ENCODE measurements around the gene RPIA.

RPIA gene

DNA sequence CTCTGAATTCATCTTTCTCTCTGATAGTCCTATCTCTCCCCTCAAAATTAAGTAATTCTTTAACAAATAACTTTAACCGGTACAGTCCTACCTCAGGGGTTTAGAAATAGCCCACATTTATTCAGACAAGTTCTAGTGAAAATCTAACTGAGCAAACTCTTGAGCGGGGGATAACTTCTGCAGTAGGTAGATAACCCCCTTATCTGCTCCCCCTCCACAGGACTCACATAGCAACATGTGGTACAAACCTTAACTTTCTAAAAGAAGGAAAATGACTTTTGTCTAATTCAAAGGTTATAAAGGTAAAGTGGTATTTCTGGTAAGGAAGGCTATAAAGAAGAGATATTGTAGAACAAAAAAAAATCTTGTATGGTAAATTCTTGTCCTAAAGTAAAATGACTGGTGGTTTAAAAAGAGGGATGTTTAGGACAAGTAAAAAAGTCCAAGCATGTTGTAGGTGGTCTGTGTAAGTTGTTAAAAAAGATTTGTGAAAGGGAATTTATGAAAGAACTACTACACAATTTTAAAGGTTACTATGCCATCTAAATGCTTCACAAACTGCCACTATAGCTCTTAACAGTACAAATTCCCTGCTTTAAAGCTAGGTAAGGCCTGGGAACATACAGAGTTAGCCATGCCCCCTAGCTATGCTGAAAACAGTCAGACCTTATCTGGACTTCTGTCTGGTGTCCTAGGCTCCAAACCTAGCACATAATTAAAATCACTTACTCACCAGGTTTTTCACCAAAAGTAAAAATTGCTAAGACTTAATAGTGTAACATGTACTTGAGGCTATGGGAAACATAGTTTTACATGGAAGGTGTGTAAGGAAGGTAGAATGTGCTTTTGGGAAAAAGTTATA is 8.1 kb upstream of the RPIA start:
- peaks cover 2 to 13% (median 4%) of the 10 kb centered on the region in 5 experiments for H3K9me3 ChIP-seq (ENCODE audit: control extremely low read depth in 1 of 5, control insufficient read depth in 4 of 5, insufficient read depth in 2 of 5, low read depth in 1 of 5, low read length in 4 of 5)
- CTCF ChIA-PET, result interaction anchor here (1.3 kb wide), 1 partner anchor 14 kb away, joined by 3 read pairs; no protein-coding TSS in a partner anchor

DNA sequence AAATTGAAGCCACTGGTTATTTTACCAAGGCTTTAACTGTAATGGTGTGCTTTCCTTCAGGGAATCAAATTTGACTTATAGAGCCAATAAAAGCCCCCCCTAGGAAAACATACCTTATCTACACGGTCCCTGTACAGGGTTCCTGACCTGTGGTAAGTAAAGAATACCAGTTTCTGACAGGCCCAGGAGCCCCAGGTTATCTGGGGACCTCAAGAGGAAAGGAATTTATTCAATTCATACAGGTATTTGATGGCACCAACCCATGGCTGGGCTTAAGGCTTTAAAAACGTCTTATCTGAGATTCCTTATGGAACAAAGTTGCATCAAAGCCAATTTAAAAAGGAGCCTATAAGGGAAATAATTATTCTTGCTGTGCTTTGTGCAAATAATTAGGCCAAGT is 7.0 kb upstream of the RPIA start:
- H3K4me3 ChIP-seq (ENCODE audit: control insufficient read depth in 1 of 7, extremely low read depth in 1 of 7, insufficient read depth in 4 of 7, low read depth in 2 of 7, low read length in 6 of 7), result no peak overlapping the region
- no peaks in the 10 kb centered on the region for H3K27me3 ChIP-seq (replicated peaks in 2 of 5; ENCODE audit: control insufficient read depth in 4 of 5, insufficient read depth in 5 of 5, low read length in 4 of 5)
- POLR2A ChIA-PET, result no interaction called here
- no peaks in the 10 kb centered on the region for H3K36me3 ChIP-seq (ENCODE audit: control insufficient read depth in 4 of 4, insufficient read depth in 4 of 4, low read length in 3 of 4)
- CTCF ChIA-PET, result interaction anchor here (1.3 kb wide), 1 partner anchor 16 kb away, joined by 3 read pairs; no protein-coding TSS in a partner anchor
- peaks cover 2 to 13% (median 4%) of the 10 kb centered on the region in 5 experiments for H3K9me3 ChIP-seq (ENCODE audit: control extremely low read depth in 1 of 5, control insufficient read depth in 4 of 5, insufficient read depth in 2 of 5, low read depth in 1 of 5, low read length in 4 of 5)
- no peak for DNase-seq
- H3K4me1 ChIP-seq (ENCODE audit: control extremely low read depth in 1 of 4, control insufficient read depth in 4 of 4, insufficient read depth in 4 of 4, low read length in 3 of 4), result no peaks in the 10 kb centered on the region
- no CpG with 5 or more reads among the region's 2 CpGs for WGBS (ENCODE audit: insufficient coverage)
- H3K27ac ChIP-seq (ENCODE audit: insufficient read depth in 1 of 2, low read depth in 1 of 2, low read length in 2 of 2, poor library complexity in 1 of 2, severe bottlenecking in 2 of 2), result no peak overlapping the region

More for the DNA sequence above, 8.1 kb upstream of the RPIA start:
- H3K27me3 ChIP-seq (replicated peaks in 2 of 5; ENCODE audit: control insufficient read depth in 4 of 5, insufficient read depth in 5 of 5, low read length in 4 of 5), result no peaks in the 10 kb centered on the region
- POLR2A ChIA-PET, result no interaction called here
- WGBS (ENCODE audit: insufficient coverage), result no CpG with 5 or more reads among the region's 2 CpGs
- H3K36me3 ChIP-seq (ENCODE audit: control insufficient read depth in 4 of 4, insufficient read depth in 4 of 4, low read length in 3 of 4), result no peaks in the 10 kb centered on the region
- no peak overlapping the region for H3K27ac ChIP-seq (ENCODE audit: insufficient read depth in 1 of 2, low read depth in 1 of 2, low read length in 2 of 2, poor library complexity in 1 of 2, severe bottlenecking in 2 of 2)
- no peak overlapping the region for H3K4me3 ChIP-seq (ENCODE audit: control insufficient read depth in 1 of 7, extremely low read depth in 1 of 7, insufficient read depth in 4 of 7, low read depth in 2 of 7, low read length in 6 of 7)
- peak in 1 of 3 donors; percentile 20 for DNase-seq
- H3K4me1 ChIP-seq (ENCODE audit: control extremely low read depth in 1 of 4, control insufficient read depth in 4 of 4, insufficient read depth in 4 of 4, low read length in 3 of 4), result no peaks in the 10 kb centered on the region

DNA sequence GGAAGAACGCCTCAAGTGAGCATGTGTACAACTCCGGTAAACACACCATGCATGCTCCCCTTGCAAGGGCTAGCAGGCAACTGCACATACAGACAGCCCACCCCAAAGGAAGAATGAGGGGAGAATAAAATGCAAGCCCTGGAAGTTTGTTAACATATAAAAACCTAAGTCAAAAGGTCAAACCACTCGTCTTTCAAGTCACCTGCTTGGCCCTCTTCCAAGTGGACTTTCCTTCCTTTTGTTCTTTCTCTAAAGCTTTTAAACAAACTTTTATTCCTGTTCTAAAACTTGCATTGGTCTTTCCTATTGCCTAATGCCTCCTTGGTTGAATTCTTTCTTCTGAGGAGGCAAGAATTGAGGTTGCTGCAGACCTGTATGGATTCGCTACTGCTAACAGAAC is 5.2 kb upstream of the RPIA start:
- DNase-seq, result no peak
- H3K4me3 ChIP-seq (ENCODE audit: control insufficient read depth in 1 of 7, extremely low read depth in 1 of 7, insufficient read depth in 4 of 7, low read depth in 2 of 7, low read length in 6 of 7), result no peak overlapping the region
- H3K27me3 ChIP-seq (replicated peaks in 2 of 5; ENCODE audit: control insufficient read depth in 4 of 5, insufficient read depth in 5 of 5, low read length in 4 of 5), result no peaks in the 10 kb centered on the region
- H3K4me1 ChIP-seq (ENCODE audit: control extremely low read depth in 1 of 4, control insufficient read depth in 4 of 4, insufficient read depth in 4 of 4, low read length in 3 of 4), result peaks cover 5 to 12% (median 7%) of the 10 kb centered on the region in 4 experiments
- no peak overlapping the region for H3K27ac ChIP-seq (ENCODE audit: insufficient read depth in 1 of 2, low read depth in 1 of 2, low read length in 2 of 2, poor library complexity in 1 of 2, severe bottlenecking in 2 of 2)
- POLR2A ChIA-PET, result no interaction called here
- 95% methylated on average over 4 of the region's 4 CpGs for WGBS (ENCODE audit: insufficient coverage)
- H3K9me3 ChIP-seq (ENCODE audit: control extremely low read depth in 1 of 5, control insufficient read depth in 4 of 5, insufficient read depth in 2 of 5, low read depth in 1 of 5, low read length in 4 of 5), result peaks cover 2 to 13% (median 4%) of the 10 kb centered on the region in 5 experiments
- CTCF ChIA-PET, result interaction anchor here (1.7 to 3.0 kb wide), 2 partner anchors 13 to 16 kb away, joined by 5 to 16 read pairs; no protein-coding TSS in a partner anchor
- H3K36me3 ChIP-seq (ENCODE audit: control insufficient read depth in 4 of 4, insufficient read depth in 4 of 4, low read length in 3 of 4), result no peaks in the 10 kb centered on the region

DNA sequence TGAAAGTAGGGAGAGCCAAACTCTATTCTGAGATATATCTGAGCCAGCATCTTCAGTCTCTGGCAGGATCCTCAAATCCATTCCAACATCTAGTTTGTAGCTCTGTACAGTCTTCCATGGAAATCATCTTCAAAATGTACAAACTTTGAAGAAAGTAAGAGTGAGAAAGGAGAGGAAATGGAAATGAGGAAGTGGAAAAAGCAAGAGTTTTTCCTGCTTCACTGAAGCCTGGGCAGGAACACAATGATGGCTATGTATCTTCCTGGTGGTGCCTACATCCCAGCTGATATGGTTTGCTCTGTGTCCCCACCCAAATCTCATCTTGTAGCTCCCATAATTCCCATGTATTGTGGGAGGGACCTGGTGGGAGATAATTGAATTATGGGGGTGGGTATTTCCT is 4.1 kb upstream of the RPIA start:
- POLR2A ChIA-PET, result no interaction called here
- H3K4me1 ChIP-seq (ENCODE audit: control extremely low read depth in 1 of 4, control insufficient read depth in 4 of 4, insufficient read depth in 4 of 4, low read length in 3 of 4), result peaks cover 6 to 16% (median 14%) of the 10 kb centered on the region in 4 experiments
- H3K27me3 ChIP-seq (replicated peaks in 2 of 5; ENCODE audit: control insufficient read depth in 4 of 5, insufficient read depth in 5 of 5, low read length in 4 of 5), result no peaks in the 10 kb centered on the region
- H3K36me3 ChIP-seq (ENCODE audit: control insufficient read depth in 4 of 4, insufficient read depth in 4 of 4, low read length in 3 of 4), result no peaks in the 10 kb centered on the region
- CTCF ChIA-PET, result interaction anchor here (3.0 kb wide), 1 partner anchor 17 kb away, joined by 16 read pairs; no protein-coding TSS in a partner anchor
- DNase-seq, result no peak
- no peak overlapping the region for H3K4me3 ChIP-seq (ENCODE audit: control insufficient read depth in 1 of 7, extremely low read depth in 1 of 7, insufficient read depth in 4 of 7, low read depth in 2 of 7, low read length in 6 of 7)
- no peak overlapping the region for H3K27ac ChIP-seq (ENCODE audit: insufficient read depth in 1 of 2, low read depth in 1 of 2, low read length in 2 of 2, poor library complexity in 1 of 2, severe bottlenecking in 2 of 2)
- H3K9me3 ChIP-seq (ENCODE audit: control extremely low read depth in 1 of 5, control insufficient read depth in 4 of 5, insufficient read depth in 2 of 5, low read depth in 1 of 5, low read length in 4 of 5), result peaks cover 2 to 13% (median 4%) of the 10 kb centered on the region in 5 experiments

DNA sequence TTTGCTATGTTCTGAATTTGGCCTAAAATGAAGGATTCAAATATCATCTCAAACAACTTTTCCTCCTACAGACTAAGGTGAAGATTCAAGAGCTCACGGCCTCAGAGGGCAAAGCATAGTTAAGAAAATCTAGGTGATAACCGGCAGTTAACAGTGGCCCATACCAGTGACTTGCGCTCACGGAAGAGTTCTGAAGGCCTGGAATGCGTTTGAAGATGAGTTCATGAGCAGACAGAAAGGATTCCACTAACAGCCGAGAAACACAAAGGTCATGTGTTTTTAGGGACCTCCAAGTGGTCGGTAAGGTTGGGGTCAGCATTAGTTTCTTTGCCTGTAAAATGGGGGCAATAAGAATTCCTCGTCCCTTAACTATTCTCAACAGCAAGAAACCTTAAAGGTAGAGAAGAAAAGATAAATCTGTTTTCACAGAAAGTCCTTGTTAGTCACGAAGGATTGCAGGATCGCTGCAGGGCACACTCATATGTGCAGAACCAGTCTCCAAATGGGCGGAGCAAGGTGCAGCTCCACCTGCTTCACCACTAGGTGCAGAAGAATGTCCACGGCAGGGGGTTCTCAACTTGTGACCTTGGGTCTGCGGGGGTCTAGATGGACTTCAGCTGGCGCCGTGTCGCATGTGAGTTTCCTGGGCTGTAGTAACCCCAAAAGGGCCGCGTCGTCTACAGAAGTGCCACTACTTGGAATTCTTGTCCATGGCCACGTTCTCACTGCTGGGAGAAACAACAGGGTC is 708 bp upstream of the RPIA start:
- ChIA-PET POLR2A (no interaction called here), CTCF (interaction anchor here (1.5 to 3.0 kb wide), 3 partner anchors 10 to 19 kb away, joined by 4 to 15 read pairs (median 12); no protein-coding TSS in a partner anchor)
- Histone ChIP-seq H3K4me3 (ENCODE audit: control insufficient read depth in 1 of 7, extremely low read depth in 1 of 7, insufficient read depth in 4 of 7, low read depth in 2 of 7, low read length in 6 of 7) (peak overlapping the region; percentile 73 to 98 (median 86)), H3K4me1 (ENCODE audit: control extremely low read depth in 1 of 4, control insufficient read depth in 4 of 4, insufficient read depth in 4 of 4, low read length in 3 of 4) (peaks cover 12 to 24% (median 20%) of the 10 kb centered on the region in 4 experiments), H3K36me3 (ENCODE audit: control insufficient read depth in 4 of 4, insufficient read depth in 4 of 4, low read length in 3 of 4) (peaks cover 0 to 2% (median 0%) of the 10 kb centered on the region in 4 experiments), H3K9me3 (ENCODE audit: control extremely low read depth in 1 of 5, control insufficient read depth in 4 of 5, insufficient read depth in 2 of 5, low read depth in 1 of 5, low read length in 4 of 5) (no peaks in the 10 kb centered on the region), H3K27me3 (replicated peaks in 2 of 5; ENCODE audit: control insufficient read depth in 4 of 5, insufficient read depth in 5 of 5, low read length in 4 of 5) (no peaks in the 10 kb centered on the region), H3K27ac (ENCODE audit: insufficient read depth in 1 of 2, low read depth in 1 of 2, low read length in 2 of 2, poor library complexity in 1 of 2, severe bottlenecking in 2 of 2) (peak overlapping the region; percentile 62 to 81)
- WGBS (ENCODE audit: insufficient coverage), result 38% methylated on average over 19 of the region's 20 CpGs
- peak; percentile 40 to 75 (median 64) for DNase-seq

DNA sequence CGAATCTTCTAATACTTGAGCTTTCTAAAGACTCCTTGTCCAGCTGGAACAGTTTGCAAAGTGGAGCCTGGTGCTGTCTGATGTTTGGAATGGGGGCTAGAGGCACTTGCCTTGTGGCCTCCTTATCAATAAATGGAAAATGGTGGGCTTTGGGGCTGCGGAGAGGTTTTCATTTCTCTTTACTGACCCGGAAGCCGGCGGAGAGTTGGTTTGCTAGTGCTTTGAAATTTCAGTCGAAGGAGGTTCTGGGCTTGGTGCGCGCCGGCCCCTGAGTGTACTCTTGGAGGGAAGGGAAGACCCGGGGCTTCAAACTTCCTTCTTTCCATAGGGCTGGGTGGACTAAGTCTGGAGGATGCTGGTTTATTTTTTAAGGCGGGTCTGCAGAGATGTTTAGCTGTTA is 714 bp downstream of the RPIA start:
- peak; percentile 11 to 56 (median 43) for DNase-seq
- no peaks in the 10 kb centered on the region for H3K9me3 ChIP-seq (ENCODE audit: control extremely low read depth in 1 of 5, control insufficient read depth in 4 of 5, insufficient read depth in 2 of 5, low read depth in 1 of 5, low read length in 4 of 5)

More for the DNA sequence above, 714 bp downstream of the RPIA start:
- POLR2A ChIA-PET, result interaction anchor here (0.6 to 1.0 kb wide), 2 partner anchors 44 to 638 kb away, joined by 3 read pairs; no protein-coding TSS in a partner anchor
- peaks cover 12 to 27% (median 21%) of the 10 kb centered on the region in 4 experiments for H3K4me1 ChIP-seq (ENCODE audit: control extremely low read depth in 1 of 4, control insufficient read depth in 4 of 4, insufficient read depth in 4 of 4, low read length in 3 of 4)
- WGBS (ENCODE audit: insufficient coverage), result 0% methylated on average over 10 of the region's 11 CpGs
- CTCF ChIA-PET, result interaction anchor here (0.6 to 3.5 kb wide), 10 partner anchors 9 to 108 kb away, joined by 3 to 19 read pairs (median 5); no protein-coding TSS in a partner anchor
- H3K4me3 ChIP-seq (ENCODE audit: control insufficient read depth in 1 of 7, extremely low read depth in 1 of 7, insufficient read depth in 4 of 7, low read depth in 2 of 7, low read length in 6 of 7), result peak overlapping the region; percentile 73 to 97 (median 83)
- H3K36me3 ChIP-seq (ENCODE audit: control insufficient read depth in 4 of 4, insufficient read depth in 4 of 4, low read length in 3 of 4), result peaks cover 0 to 2% (median 0%) of the 10 kb centered on the region in 4 experiments
- peak overlapping the region; percentile 33 to 63 for H3K27ac ChIP-seq (ENCODE audit: insufficient read depth in 1 of 2, low read depth in 1 of 2, low read length in 2 of 2, poor library complexity in 1 of 2, severe bottlenecking in 2 of 2)
- no peaks in the 10 kb centered on the region for H3K27me3 ChIP-seq (replicated peaks in 2 of 5; ENCODE audit: control insufficient read depth in 4 of 5, insufficient read depth in 5 of 5, low read length in 4 of 5)

Data from common myeloid progenitor, CD34-positive (primary cell).